ENCODE results near the gene LRRC72. TPM values are rescaled to one million over a fixed set of nuclear protein-coding genes. Genes with fewer than 3 reads are reported as not detected.

Gene LRRC72
- polyA plus RNA-seq, 1 donor (not counting 4 experiments of a cell fraction or from before 2014, with no cell fraction given): not detected

DNA sequence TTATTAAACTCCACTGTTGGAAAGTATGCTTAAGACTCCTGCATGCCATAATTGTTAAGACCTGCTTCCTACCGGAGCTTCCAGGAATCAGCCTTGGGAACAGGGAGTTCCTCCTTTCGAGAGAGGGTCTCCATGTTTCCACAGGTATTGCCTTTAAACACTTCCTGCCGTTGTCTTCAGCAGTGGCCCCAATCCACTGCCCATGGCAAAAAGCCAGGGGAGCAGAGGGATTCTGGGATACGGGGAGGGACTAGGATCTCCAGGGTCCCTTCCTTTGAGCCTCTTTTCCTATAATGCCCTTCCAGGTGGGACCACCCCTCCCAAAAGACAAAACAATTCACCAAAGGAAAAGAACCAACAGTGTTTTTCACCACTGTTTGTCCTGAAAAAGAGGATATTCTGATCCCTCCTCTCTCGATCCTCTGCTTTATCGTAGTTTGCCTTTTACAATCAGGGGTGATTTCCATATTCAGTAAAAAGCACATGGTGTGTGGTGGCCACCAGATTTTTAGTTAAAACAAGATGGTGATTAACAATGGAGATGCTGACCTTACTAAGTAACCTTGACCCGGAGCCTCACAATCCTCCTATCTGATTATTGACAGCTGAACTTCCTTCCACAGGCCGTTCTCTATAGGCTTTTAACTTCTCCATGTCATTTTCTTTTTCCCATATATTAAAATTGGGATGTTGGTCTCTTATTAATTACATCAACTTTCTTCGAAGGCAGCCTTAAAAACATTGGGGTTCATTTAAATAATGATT lies 36.0 kb downstream of the LRRC72 start:
- TF ChIP-seq EZH2 (IDR thresholded peaks at IDR 0.05; ENCODE audit: low read length): no peak
- TF ChIP-seq, protein P1, sequence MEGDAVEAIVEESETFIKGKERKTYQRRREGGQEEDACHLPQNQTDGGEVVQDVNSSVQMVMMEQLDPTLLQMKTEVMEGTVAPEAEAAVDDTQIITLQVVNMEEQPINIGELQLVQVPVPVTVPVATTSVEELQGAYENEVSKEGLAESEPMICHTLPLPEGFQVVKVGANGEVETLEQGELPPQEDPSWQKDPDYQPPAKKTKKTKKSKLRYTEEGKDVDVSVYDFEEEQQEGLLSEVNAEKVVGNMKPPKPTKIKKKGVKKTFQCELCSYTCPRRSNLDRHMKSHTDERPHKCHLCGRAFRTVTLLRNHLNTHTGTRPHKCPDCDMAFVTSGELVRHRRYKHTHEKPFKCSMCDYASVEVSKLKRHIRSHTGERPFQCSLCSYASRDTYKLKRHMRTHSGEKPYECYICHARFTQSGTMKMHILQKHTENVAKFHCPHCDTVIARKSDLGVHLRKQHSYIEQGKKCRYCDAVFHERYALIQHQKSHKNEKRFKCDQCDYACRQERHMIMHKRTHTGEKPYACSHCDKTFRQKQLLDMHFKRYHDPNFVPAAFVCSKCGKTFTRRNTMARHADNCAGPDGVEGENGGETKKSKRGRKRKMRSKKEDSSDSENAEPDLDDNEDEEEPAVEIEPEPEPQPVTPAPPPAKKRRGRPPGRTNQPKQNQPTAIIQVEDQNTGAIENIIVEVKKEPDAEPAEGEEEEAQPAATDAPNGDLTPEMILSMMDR (optimal IDR thresholded peaks at IDR 0.05 in 1 of 3, IDR thresholded peaks at IDR 0.05 in 1 of 3, conservative IDR thresholded peaks at IDR 0.05 in 1 of 3; ENCODE audit: extremely low read depth in 1 of 3, insufficient read depth in 2 of 3, low read length in 3 of 3): no peak
- peak overlapping the region; percentile 66 for H3K4me2 ChIP-seq (ENCODE audit: control insufficient read depth, extremely low read depth, insufficient read depth, low read depth, low read length)
- FAIRE-seq (peak; percentile 36), DNase-seq (ENCODE audit: low read depth, low spot score) (no peak)
- no peak overlapping the region for H3K27ac ChIP-seq (ENCODE audit: control insufficient read depth, insufficient read depth, low read length)
- H3K27me3 ChIP-seq (ENCODE audit: control insufficient read depth, extremely low read depth, insufficient read depth, low read length): no peaks in the 10 kb centered on the region
- no peaks in the 10 kb centered on the region for H3K9me1 ChIP-seq (ENCODE audit: control insufficient read depth, extremely low read depth, insufficient read depth, low read length)
- H3K4me1 ChIP-seq (ENCODE audit: control insufficient read depth, extremely low read depth, insufficient read depth, low read length): no peaks in the 10 kb centered on the region
- H3K9ac ChIP-seq (ENCODE audit: control insufficient read depth, extremely low read depth, insufficient read depth, low read length): no peak overlapping the region
- H3K9me3 ChIP-seq (ENCODE audit: control insufficient read depth, low read depth, low read length): no peaks in the 10 kb centered on the region
- dilution Hi-C loops (cut with MboI; ENCODE audit: extremely low pct_ligation_motif_present, low sequenced_read_pairs): loop anchor here (10.0 kb wide), 1 partner anchor 438 kb away; no protein-coding TSS in a partner anchor
- H3K79me2 ChIP-seq (ENCODE audit: control insufficient read depth, insufficient read depth, low read length): no peaks in the 10 kb centered on the region
- no peaks in the 10 kb centered on the region for H3K36me3 ChIP-seq (ENCODE audit: control insufficient read depth in 2 of 2, extremely low read depth in 1 of 2, insufficient read depth in 2 of 2, low read length in 2 of 2)
- H3K4me3 ChIP-seq (ENCODE audit: control insufficient read depth in 2 of 3, extremely low read depth in 1 of 3, insufficient read depth in 2 of 3, low read depth in 1 of 3, low read length in 3 of 3): peak overlapping the region in 1 of 3 experiments; percentile 37
- peak overlapping the region; percentile 82 for H2AFZ ChIP-seq (ENCODE audit: control insufficient read depth, low read length)
- H4K20me1 ChIP-seq (ENCODE audit: control insufficient read depth, extremely low read depth, insufficient read depth, low read length): no peaks in the 10 kb centered on the region

DNA sequence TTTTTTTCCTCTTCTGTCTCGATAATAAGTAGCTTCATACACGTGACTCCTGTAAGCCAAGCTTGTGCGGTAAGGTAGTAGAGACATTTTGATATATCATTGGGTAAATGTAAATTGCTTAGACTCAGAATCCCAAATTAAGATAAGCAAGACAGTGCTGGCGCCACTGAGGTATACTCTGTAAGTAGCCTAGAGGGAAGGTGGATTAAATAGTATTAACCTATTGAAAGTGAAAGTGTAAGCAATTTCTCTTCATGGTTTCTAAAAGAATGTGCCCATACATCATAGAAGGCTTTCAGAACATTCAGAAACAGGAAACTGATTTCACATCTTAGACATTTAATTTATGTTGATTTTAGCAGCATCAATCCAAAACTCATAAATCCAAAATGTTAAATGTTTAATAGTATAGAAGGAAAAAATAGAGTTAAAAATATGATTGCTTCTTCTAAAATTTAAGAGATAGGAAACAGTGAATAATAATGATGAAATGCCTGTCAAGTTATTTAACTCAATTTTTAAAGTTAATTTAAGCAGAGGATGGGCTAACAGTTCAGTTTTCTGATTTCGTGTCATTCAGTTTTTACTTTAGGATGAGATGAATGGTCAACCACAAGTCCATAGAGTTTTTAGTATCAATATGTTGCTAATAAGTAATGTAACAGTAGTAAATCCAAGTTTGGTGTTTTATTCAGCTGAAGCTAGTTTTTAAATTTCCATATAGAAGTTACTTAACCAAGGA lies 36.8 kb downstream of the LRRC72 start:
- dilution Hi-C loops (cut with MboI; ENCODE audit: extremely low pct_ligation_motif_present, low sequenced_read_pairs): loop anchor here (10.0 kb wide), 1 partner anchor 439 kb away; no protein-coding TSS in a partner anchor

More for the DNA sequence above, 36.8 kb downstream of the LRRC72 start:
- no peak overlapping the region for H3K9ac ChIP-seq (ENCODE audit: control insufficient read depth, extremely low read depth, insufficient read depth, low read length)
- DNase-seq (ENCODE audit: low read depth, low spot score) (no peak), FAIRE-seq (no peak)
- TF ChIP-seq, protein P1 (optimal IDR thresholded peaks at IDR 0.05 in 1 of 3, IDR thresholded peaks at IDR 0.05 in 1 of 3, conservative IDR thresholded peaks at IDR 0.05 in 1 of 3; ENCODE audit: extremely low read depth in 1 of 3, insufficient read depth in 2 of 3, low read length in 3 of 3): no peak
- no peak for TF ChIP-seq EZH2 (IDR thresholded peaks at IDR 0.05; ENCODE audit: low read length)
- peak overlapping the region; percentile 82 for H2AFZ ChIP-seq (ENCODE audit: control insufficient read depth, low read length)
- H3K27me3 ChIP-seq (ENCODE audit: control insufficient read depth, extremely low read depth, insufficient read depth, low read length): no peaks in the 10 kb centered on the region
- peak overlapping the region; percentile 66 for H3K4me2 ChIP-seq (ENCODE audit: control insufficient read depth, extremely low read depth, insufficient read depth, low read depth, low read length)
- no peak overlapping the region for H3K27ac ChIP-seq (ENCODE audit: control insufficient read depth, insufficient read depth, low read length)
- no peaks in the 10 kb centered on the region for H3K9me3 ChIP-seq (ENCODE audit: control insufficient read depth, low read depth, low read length)
- no peaks in the 10 kb centered on the region for H3K36me3 ChIP-seq (ENCODE audit: control insufficient read depth in 2 of 2, extremely low read depth in 1 of 2, insufficient read depth in 2 of 2, low read length in 2 of 2)
- H3K4me1 ChIP-seq (ENCODE audit: control insufficient read depth, extremely low read depth, insufficient read depth, low read length): no peaks in the 10 kb centered on the region
- no peaks in the 10 kb centered on the region for H4K20me1 ChIP-seq (ENCODE audit: control insufficient read depth, extremely low read depth, insufficient read depth, low read length)
- H3K4me3 ChIP-seq (ENCODE audit: control insufficient read depth in 2 of 3, extremely low read depth in 1 of 3, insufficient read depth in 2 of 3, low read depth in 1 of 3, low read length in 3 of 3): peak overlapping the region in 2 of 3 experiments; percentile 25 to 37
- no peaks in the 10 kb centered on the region for H3K9me1 ChIP-seq (ENCODE audit: control insufficient read depth, extremely low read depth, insufficient read depth, low read length)
- H3K79me2 ChIP-seq (ENCODE audit: control insufficient read depth, insufficient read depth, low read length): no peaks in the 10 kb centered on the region

Data from keratinocyte (primary cell).